HepG2 (cell line): ENCODE results near the gene SP8. TPM values are rescaled to one million over a fixed set of nuclear protein-coding genes. Genes with fewer than 3 reads are reported as not detected.

Experiments
- ATAC-seq: fragments of 200-7000 bp; cut with Tn5 transposase; 3 replicates; pipeline ENCODE4 v1.9.1; 2020; ENCODE audit warnings: mild to moderate bottlenecking, moderate library complexity
- BruUV-seq: library from RNA; stranded (reverse); fragments of 400-500 nt; replicated peaks from 2 replicates; lab custom pipeline; 2021; lab: Mats Ljungman, UMichigan
- CTCF ChIA-PET: fragments of 300-600 bp; formaldehyde crosslinking; extraction: SDS; loops from one replicate; lab custom pipeline; 2021; ENCODE audit warnings: low total read pairs, inconsistent platforms, low intra/inter-chr PET ratio; lab: Yijun Ruan, JAX
- POLR2A ChIA-PET: fragments of 350-600 bp; sonication (Branson Sonifier 250); formaldehyde crosslinking; loops from one replicate; lab custom pipeline; 2020; ENCODE audit warnings: antibody characterized with exemption, inconsistent platforms; lab: Yijun Ruan, JAX
- DNase-seq: peaks from one replicate; pipeline ENCODE4 v3.0.0-alpha.2; 2015; ENCODE audit warnings: low spot score
- FAIRE-seq: peaks from 3 replicates; lab custom pipeline; 2011; peaks lifted over from hg19 to GRCh38; lab: Jason Lieb, UNC
- H2AFZ ChIP-seq: one replicate; pipeline ENCODE4 v1.6.1; 2011; ENCODE audit warnings: low read length, inconsistent platforms
- H3K27ac ChIP-seq: fragments of 300-600 bp; 3 replicates; pipeline ENCODE4 v1.8.0; 2011; ENCODE audit warnings: mixed run types, mild to moderate bottlenecking, mixed read lengths, low read length, inconsistent platforms; ENCODE audit not compliant: insufficient read depth; ENCODE audit errors: extremely low read length
- H3K27me3 ChIP-seq, 2 experiments: fragments of 200-600 bp in 1 of 2; 2 replicates in 1 of 2; 3 replicates in 1 of 2; pipeline versions ENCODE4 v1.6.0 to v1.8.0; 2011; ENCODE audit warnings: low read length in 2 of 2, mild to moderate bottlenecking in 2 of 2, moderate library complexity in 2 of 2, inconsistent platforms in 1 of 2; ENCODE audit not compliant: insufficient read depth in 2 of 2, control insufficient read depth in 1 of 2
- H3K36me3 ChIP-seq, 2 experiments: fragments of 200-600 bp in 1 of 2; replicated peaks in 1 of 2; 2 replicates in 1 of 2; 3 replicates in 1 of 2; pipeline versions ENCODE4 v1.5.1 to v1.8.0; 2011; ENCODE audit warnings: low read length in 2 of 2, inconsistent platforms in 1 of 2; ENCODE audit not compliant: insufficient read depth in 2 of 2, control insufficient read depth in 1 of 2
- H3K4me1 ChIP-seq: 2 replicates; pipeline ENCODE4 v1.5.1; 2012; ENCODE audit warnings: low read length, inconsistent platforms; ENCODE audit not compliant: insufficient read depth
- H3K4me2 ChIP-seq: 2 replicates; pipeline ENCODE4 v1.6.0; 2011; ENCODE audit warnings: low read depth, low read length, inconsistent platforms
- H3K4me3 ChIP-seq, 3 experiments: fragments of 200-600 bp in 1 of 3; sonication (generic), shearing (Covaris generic) in 1 of 3; replicated peaks in 1 of 3; 2 replicates each; pipeline ENCODE4 v1.5.1; 2011 to 2016; ENCODE audit warnings: low read length in 3 of 3, inconsistent platforms in 2 of 3, low read depth in 2 of 3, mild to moderate bottlenecking in 2 of 3, control low read depth in 1 of 3, mixed read lengths in 1 of 3; ENCODE audit not compliant: insufficient read depth in 1 of 3
- H3K79me2 ChIP-seq: one replicate; pipeline ENCODE4 v1.6.1; 2011; ENCODE audit warnings: low read length, inconsistent platforms; ENCODE audit not compliant: insufficient read depth
- H3K9ac ChIP-seq: 2 replicates; pipeline ENCODE4 v1.6.0; 2011; ENCODE audit warnings: mild to moderate bottlenecking, low read depth, low read length, inconsistent platforms; ENCODE audit not compliant: insufficient read depth
- H3K9me3 ChIP-seq: 2 replicates; pipeline ENCODE4 v1.5.1; 2012; ENCODE audit warnings: mild to moderate bottlenecking, low read length
- H4K20me1 ChIP-seq: 2 replicates; pipeline ENCODE4 v1.6.0; 2011; ENCODE audit warnings: inconsistent platforms, mild to moderate bottlenecking, low read length, moderate library complexity; ENCODE audit not compliant: insufficient read depth
- CBX2 ChIP-seq, 2 experiments: fragments of 200-600 bp in 1 of 2; sonication (generic); formaldehyde crosslinking in 1 of 2; IDR thresholded peaks; 2 replicates each; pipeline versions ENCODE4 v1.7.0 to v1.8.1; 2018 to 2022; ENCODE audit warnings: low read depth in 2 of 2, low read length in 1 of 2, mild to moderate bottlenecking in 1 of 2, missing genetic modification reagents in 1 of 2
- ZNF207 ChIP-seq: fragments of 450-650 bp; IDR thresholded peaks from 2 replicates; pipeline ENCODE4 v1.6.1; 2016; ENCODE audit warnings: antibody characterized with exemption, borderline replicate concordance
- ZNF629 ChIP-seq: sonication (generic); formaldehyde crosslinking; conservative IDR thresholded peaks from 2 replicates; pipeline ENCODE4 v1.5.0; 2020; ENCODE audit warnings: missing genetic modification reagents
- WGBS: methylation state at CpG from one replicate; pipeline ENCODE4 v1.1.6; 2017; ENCODE audit warnings: low lambda C conversion rate; 5-methylcytosine and 5-hydroxymethylcytosine counted together
- in situ Hi-C: cut with HindIII; loops from 2 replicates; pipeline ENCODE4 v1.10.0; 2017; ENCODE audit warnings: low pct_unique_long_range_greater_than_20kb; ENCODE audit not compliant: extremely low pct_ligation_motif_present
- intact Hi-C: fragments of 100-400 bp; cut with micrococcal nuclease; formaldehyde crosslinking; loops from one replicate; pipeline ENCODE4 v1.10.0; 2022; ENCODE audit not compliant: unreplicated experiment
- polyA plus RNA-seq, 8 experiments: library from polyadenylated mRNA; depleted of rRNA in 3 of 8; stranded (reverse) in 7 of 8; unstranded in 1 of 8; fragments of >200 nt; fragmentation: Illumina TruSeq in 4 of 8; extraction: Trizol in 4 of 8; gene quantifications; 2 replicates each; pipeline versions ENCODE4 v1.2.1 to v1.2.3, GENCODE V29; 2011 to 2016; ENCODE audit warnings: low read depth in 4 of 8, missing spikeins in 1 of 8, mixed read lengths in 1 of 8; ENCODE audit not compliant: insufficient read depth in 1 of 8
- total RNA-seq, 5 experiments: library from RNA; depleted of rRNA; stranded (reverse); fragments of >200 nt; fragmentation: Illumina TruSeq; extraction: Trizol; gene quantifications; 2 replicates each; pipeline ENCODE4 v1.2.3, GENCODE V29; 2016; ENCODE audit warnings: low read depth in 1 of 5
- TF ChIP-seq, protein P1 (sequence below): sonication (generic); formaldehyde crosslinking; IDR thresholded peaks from 2 replicates; pipeline ENCODE4 v1.5.1; 2020; ENCODE audit warnings: mild to moderate bottlenecking, missing genetic modification reagents, borderline replicate concordance

The SP8 gene
- total and polyA plus RNA-seq, 2 of the 13 experiments (the other 11 are each of a cell fraction or from before 2014, with no cell fraction given), result not detected

DNA sequence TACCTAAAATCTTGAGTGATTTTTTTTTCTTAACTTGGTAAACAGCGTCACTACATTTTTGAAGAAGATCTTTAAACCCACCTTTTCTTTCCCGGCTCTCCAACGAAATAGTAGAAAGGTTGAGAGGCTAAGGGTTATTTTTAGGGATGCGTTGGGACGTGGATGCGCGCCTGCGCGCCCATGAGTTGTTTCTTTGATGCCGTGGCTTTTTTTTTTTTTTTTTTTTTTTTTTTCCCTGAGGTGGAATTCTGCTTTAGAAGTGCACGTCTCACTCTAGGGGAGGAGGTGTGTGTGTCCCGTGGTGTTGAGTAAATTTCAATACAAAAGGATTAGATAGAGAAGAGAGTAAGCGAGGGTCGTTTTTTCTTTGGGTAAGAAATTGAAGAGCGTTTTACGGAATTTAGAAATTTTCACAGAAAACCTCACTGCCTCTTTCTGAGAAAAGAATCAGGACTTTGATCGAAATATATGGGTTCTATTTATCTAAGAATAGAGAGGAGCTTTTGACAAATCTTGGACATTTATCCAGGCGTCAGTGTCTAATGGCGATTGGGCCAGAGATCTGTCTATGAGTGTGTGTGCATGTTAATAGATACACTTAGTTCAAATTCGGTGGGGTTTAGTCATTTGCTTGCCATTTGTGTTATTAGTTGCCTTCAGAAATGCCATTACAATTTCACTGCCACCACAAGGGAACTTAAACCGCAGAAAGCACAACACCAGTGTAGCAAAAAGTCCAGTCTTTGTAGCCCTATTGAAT is 1.2 kb upstream of the SP8 start (continued):
- TF ChIP-seq ZNF207, result no peak

DNA sequence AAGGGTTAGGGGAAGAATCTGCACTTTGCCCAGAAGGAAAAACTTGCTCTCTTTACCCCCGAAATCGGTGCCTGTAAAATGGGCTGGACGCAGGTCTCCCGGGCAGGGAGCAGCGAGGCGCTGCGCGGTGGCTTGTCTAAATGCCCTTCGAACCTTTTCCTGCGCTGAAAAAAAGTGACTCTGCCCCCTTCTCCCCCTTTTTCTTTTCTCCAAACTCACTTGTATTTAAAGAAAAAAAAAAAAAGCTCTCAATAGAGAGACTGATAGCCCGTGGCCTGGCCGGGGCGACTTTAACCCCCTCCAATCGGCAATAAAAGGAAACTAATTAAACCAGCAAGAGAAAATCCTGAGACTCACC is 286 bp downstream of the SP8 start:
- H3K27ac ChIP-seq, result no peak overlapping the region
- H3K79me2 ChIP-seq, result no peaks in the 10 kb centered on the region
- CTCF ChIA-PET, result no interaction called here
- DNase-seq (no peak), FAIRE-seq (no peak)
- WGBS, result 1% methylated on average over 14 of the region's 14 CpGs
- peak overlapping the region; percentile 47 to 68 (median 55); a peak in 5 of 6 replicates for H3K4me3 ChIP-seq
- no peaks in the 10 kb centered on the region for H3K9me3 ChIP-seq
- H4K20me1 ChIP-seq, result no peaks in the 10 kb centered on the region
- H3K36me3 ChIP-seq, result no peaks in the 10 kb centered on the region
- peaks cover 3 to 56% of the 10 kb centered on the region in 2 experiments for H3K27me3 ChIP-seq
- in situ Hi-C loops (loop anchor here (25.0 kb wide), 1 partner anchor 726 kb away; no protein-coding TSS in a partner anchor), intact Hi-C loops (loop anchor here (10.0 kb wide), 1 partner anchor 648 kb away; no protein-coding TSS in a partner anchor)
- BruUV-seq, result no TSS peak
- peaks cover 21% of the 10 kb centered on the region for H3K4me1 ChIP-seq
- H3K9ac ChIP-seq, result no peak overlapping the region
- TF ChIP-seq ZNF629 (CRISPR knock-in tag) (0 out of 2 replicates have a peak, but pooled peaks have one; percentile 21), CBX2 (IDR thresholded peaks at IDR 0.05; ENCODE audit: low read depth, low read length) (0 out of 2 replicates have a peak, but pooled peaks have one; percentile 34), CBX2 (CRISPR knock-in tag; IDR thresholded peaks at IDR 0.05; ENCODE audit: low read depth) (no peak)
- TF ChIP-seq, protein P1, sequence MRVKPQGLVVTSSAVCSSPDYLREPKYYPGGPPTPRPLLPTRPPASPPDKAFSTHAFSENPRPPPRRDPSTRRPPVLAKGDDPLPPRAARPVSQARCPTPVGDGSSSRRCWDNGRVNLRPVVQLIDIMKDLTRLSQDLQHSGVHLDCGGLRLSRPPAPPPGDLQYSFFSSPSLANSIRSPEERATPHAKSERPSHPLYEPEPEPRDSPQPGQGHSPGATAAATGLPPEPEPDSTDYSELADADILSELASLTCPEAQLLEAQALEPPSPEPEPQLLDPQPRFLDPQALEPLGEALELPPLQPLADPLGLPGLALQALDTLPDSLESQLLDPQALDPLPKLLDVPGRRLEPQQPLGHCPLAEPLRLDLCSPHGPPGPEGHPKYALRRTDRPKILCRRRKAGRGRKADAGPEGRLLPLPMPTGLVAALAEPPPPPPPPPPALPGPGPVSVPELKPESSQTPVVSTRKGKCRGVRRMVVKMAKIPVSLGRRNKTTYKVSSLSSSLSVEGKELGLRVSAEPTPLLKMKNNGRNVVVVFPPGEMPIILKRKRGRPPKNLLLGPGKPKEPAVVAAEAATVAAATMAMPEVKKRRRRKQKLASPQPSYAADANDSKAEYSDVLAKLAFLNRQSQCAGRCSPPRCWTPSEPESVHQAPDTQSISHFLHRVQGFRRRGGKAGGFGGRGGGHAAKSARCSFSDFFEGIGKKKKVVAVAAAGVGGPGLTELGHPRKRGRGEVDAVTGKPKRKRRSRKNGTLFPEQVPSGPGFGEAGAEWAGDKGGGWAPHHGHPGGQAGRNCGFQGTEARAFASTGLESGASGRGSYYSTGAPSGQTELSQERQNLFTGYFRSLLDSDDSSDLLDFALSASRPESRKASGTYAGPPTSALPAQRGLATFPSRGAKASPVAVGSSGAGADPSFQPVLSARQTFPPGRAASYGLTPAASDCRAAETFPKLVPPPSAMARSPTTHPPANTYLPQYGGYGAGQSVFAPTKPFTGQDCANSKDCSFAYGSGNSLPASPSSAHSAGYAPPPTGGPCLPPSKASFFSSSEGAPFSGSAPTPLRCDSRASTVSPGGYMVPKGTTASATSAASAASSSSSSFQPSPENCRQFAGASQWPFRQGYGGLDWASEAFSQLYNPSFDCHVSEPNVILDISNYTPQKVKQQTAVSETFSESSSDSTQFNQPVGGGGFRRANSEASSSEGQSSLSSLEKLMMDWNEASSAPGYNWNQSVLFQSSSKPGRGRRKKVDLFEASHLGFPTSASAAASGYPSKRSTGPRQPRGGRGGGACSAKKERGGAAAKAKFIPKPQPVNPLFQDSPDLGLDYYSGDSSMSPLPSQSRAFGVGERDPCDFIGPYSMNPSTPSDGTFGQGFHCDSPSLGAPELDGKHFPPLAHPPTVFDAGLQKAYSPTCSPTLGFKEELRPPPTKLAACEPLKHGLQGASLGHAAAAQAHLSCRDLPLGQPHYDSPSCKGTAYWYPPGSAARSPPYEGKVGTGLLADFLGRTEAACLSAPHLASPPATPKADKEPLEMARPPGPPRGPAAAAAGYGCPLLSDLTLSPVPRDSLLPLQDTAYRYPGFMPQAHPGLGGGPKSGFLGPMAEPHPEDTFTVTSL (CRISPR knock-in tag), result no peak
- TF ChIP-seq, all 625 proteins: peak for 2
- POLR2A ChIA-PET, result no interaction called here
- peak; percentile 25; the same call in 1 of the 3 replicates for ATAC-seq
- peak overlapping the region; percentile 93 for H3K4me2 ChIP-seq
- H2AFZ ChIP-seq, result no peak overlapping the region
